ENCODE results near the gene RAB6B.

The RAB6B gene

GRCh38 chr3:133859381-133860234 lies 36.1 kb downstream of the RAB6B start:
- DNase-seq, result no peak

- no peak for DNase-seq
These were observed 37.9 kb downstream of the RAB6B start for GRCh38 chr3:133857767-133858166.

- no peak for DNase-seq
These were observed 39.4 kb downstream of the RAB6B start for GRCh38 chr3:133856316-133856715.

GRCh38 chr3:133855772-133856171 lies 39.9 kb downstream of the RAB6B start:
- no peak for DNase-seq

DNA sequence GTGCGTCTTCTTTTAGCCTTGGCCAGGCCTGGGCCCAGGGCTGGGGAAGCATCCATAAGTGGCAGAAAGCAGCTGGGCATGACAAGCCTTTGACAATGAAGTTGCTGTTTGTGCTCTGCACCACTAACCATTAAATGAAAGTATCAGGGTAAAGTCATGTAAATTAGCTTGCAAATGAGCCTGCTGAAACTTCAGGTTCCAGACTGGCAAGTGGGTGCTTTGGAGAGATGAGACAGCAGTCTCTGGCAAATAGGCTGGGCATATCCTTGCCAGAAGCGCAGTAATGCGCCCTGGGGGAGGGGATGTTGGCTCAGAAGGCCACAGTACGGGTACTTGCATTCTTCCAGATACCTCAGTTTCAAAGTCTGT lies 40.7 kb downstream of the RAB6B start:
- peak in 45 of 56 donors; percentile 11 to 82 (median 34) for DNase-seq

- no peak for DNase-seq
These were observed 41.2 kb downstream of the RAB6B start for GRCh38 chr3:133854264-133855001.

GRCh38 chr3:133853925-133854227 lies 41.8 kb downstream of the RAB6B start:
- DNase-seq, result no peak

GRCh38 chr3:133853063-133853924 lies 42.4 kb downstream of the RAB6B start:
- DNase-seq, result no peak

DNA sequence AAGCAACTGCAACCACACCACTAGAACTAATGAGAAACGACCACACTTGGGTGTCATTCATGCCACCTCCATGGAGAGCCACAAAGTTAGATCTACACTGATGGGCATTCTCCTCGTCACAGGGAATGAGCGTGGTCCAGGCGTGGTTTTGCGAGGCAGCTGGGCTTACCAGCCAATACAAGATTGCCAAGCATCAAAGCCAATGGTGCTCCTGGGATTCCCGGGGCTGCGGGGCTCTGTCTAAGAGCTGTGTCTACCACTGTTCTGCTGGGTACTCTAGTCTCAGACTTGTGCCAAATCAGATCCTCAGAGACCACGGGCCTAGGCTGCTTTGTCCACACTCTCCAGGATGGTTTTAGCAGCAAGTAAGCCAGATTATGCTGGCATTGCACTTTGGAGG lies 43.8 kb downstream of the RAB6B start:
- no peak for DNase-seq

DNA sequence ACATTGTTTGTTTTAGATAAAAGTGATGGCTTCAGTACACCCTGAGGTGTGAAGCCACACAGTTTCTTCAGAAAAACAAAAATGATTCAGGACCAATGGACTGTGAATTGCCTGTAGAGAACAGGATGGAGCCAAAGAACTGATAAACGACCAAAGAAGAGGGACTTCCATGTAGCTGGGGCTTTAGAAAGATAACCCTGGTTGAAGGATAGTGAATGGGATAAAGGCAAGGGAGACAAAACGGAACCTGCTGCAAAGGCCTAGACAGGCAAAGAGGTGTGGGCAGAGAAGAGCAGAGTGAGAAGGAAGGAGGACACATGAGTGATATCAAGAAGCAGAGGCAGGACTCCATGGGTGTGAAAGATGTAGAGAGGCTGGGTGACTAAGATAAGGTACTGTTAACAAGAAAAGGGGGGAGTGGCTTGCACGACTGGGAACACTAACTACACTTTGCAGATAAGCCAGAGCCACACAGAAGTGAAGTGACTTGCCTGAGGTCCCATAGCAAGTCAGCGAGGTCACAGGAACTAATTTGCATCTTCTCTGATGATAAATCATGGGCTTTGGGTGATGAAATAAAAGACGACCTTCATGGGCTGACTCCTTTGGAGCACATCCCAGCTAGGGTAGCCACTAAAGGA lies 44.3 kb downstream of the RAB6B start:
- no peak for DNase-seq

DNA sequence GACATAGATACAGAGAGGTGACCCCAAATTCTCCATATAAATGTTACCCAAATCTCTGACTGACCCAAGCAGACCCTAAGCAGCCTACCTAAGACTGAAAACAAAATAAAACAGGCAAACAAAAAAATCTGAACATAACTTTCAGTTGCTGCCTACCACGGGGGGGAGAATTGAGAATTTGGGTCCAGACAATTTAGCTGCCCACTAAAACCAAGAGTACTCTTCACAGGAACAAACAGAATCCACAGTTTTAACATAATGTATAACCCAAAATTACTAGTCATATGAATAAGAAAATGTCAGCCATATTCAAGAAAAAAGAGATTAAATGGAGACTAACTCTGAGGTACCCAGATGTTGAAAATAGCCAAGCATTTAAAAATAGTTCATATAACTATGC lies 45.6 kb downstream of the RAB6B start:
- no peak for DNase-seq

- no peak for DNase-seq
These were observed 46.3 kb downstream of the RAB6B start for GRCh38 chr3:133849346-133849745.

DNA sequence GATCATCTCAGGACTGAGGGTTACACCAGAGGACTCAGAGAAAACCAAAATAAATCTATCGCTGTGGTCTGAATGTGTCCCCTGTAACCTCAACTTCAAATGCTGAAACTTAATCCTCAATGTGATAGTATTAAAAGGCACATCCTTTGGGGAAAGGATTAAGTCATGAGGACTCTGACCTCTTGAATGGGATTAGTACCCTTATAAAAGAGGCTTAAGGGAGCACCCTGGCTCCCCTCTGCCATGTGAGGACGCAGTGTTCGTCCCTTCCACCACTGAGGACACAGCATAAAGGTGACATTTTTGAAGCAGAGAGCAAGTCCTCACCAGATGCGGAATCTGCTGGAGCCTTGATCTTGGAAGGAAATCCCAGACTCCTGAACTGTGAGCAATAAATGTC lies 50.6 kb downstream of the RAB6B start:
- no peak for DNase-seq

GRCh38 chr3:133843634-133844033 lies 52.0 kb downstream of the RAB6B start:
- DNase-seq, result peak in 1 of 56 donors; percentile 20

DNA sequence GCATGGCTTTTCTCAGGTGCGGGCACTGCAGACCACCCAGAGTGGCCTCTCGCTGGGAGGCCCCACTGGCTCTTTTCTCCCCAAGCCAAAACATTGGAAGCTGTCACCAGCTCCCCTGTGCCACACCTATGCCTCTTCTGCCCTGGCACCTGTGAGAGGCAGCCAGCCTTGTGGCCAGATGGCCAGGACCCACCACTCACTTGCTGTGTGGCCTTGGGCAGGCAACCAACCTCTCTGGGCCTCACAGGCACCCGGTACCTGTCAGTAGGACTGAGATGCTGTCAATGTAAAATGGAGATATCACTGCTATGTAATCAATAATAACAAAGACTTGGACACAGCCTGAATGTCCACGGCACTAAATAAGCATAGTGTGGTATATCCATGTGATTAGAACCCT lies 53.5 kb downstream of the RAB6B start:
- DNase-seq, result no peak

DNA sequence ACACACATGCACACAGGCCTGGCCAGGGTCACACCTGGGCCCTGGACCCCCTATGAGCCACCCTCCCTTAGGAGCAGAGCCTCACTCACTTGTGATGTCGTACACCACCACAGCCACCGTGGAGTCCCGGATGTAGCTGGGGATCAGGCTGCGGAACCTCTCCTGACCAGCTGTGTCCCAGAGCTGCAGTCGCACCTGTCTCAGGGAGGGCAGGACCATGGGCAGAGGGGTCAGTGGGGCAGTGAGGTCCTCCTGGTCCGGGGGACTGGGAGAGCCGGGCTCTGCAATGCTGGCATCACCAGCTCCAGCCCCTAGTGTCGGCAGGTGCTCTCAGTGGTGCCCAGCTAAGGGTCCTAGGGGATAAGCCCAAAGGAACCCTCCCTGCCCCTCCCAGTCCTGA lies 54.5 kb downstream of the RAB6B start:
- DNase-seq, result no peak

- DNase-seq, result no peak
These were observed 54.9 kb downstream of the RAB6B start for GRCh38 chr3:133840767-133841166.

- DNase-seq, result no peak
These were observed 55.5 kb downstream of the RAB6B start for GRCh38 chr3:133840055-133840737.

DNA sequence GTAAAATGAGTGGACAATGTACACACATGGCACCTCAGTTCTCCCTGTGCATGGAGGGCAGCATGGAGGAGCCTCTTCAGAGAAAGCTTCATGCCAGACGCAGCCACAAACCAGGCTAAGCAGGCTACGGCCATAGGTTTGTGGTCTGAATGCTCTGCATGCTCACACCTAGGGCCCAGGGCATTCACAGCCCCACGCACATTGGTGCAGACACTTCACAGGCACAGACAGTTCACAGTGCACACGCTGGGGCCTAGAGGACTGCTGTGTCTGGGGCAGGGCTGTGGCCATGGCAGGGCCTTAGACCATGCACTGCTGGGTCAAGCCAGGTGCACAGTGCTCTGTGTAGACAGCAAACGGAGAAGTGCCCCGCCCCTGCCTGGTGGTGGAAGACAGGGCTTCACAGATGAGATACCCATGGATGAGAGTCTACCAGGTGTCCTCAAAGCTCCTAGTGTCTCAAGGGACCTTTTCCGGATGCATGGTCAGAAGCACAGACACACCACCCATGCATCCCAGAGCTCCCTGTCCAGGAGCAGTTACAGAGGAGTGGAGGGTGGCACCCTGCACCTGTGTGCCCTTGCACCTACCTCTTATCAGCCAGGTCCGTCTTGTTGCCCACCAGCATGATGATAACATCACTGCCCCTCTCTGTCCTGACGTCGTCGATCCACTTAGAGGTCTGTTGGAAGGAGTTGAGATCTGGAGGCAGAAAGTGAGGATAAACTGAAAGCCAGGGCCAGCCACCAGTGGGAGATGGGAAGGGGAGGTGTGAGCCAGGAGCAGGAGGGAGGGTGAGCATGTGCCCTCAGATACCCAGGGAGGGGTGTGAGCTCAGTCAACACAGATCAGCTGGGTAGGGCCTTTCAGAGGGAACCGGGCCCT lies 56.5 kb downstream of the RAB6B start:
- DNase-seq, result no peak

DNA sequence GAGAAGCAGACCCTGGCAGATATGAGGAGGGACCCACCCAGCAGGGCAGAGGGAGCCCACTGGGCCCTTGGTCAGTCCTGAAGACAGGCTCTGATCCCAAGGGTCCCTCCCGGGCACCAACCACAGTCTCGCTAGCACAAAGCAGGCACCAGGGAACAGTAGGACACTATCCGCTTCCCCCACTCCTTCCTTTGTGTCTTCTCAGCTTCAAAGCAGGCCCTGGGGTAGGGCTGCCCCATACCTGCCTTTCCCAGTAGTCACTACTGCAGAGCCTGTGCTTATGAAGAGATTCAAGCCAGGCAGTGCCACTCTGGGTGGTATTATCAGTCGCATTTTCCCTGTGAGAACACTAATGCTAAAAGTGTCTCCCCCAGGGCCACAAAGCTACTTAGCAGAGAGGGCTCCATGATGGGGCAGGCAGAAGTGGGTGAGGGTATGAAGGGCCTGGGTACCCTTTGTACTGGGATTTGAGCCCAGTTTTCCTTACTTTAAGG lies 57.3 kb downstream of the RAB6B start:
- no peak for DNase-seq
